B cell (primary cell): ENCODE measurements around the gene DNAAF6. TPM values are rescaled to one million over a fixed set of nuclear protein-coding genes. Genes with fewer than 3 reads are reported as not detected.
A peak's percentile ranks its signal among the peaks of the same experiment; 100 is the strongest.

ENCODE experiments used
- ATAC-seq: fragments of 200-7000 bp; cut with Tn5 transposase; one replicate; pipeline ENCODE4 v1.10.0; 2021; ENCODE audit warnings: low read depth, mild to moderate bottlenecking, moderate number of reproducible peaks, moderate library complexity
- CTCF ChIA-PET: fragments of 350-600 bp; sonication (Branson Sonifier 250); formaldehyde crosslinking; loops from one replicate; lab custom pipeline; 2021; ENCODE audit warnings: antibody characterized with exemption, inconsistent platforms; lab: Charles Lee
- POLR2A ChIA-PET: fragments of 350-600 bp; sonication (Branson Sonifier 250); formaldehyde crosslinking; loops from one replicate; lab custom pipeline; 2021; ENCODE audit warnings: antibody characterized with exemption; lab: Charles Lee
- DNase-seq: peaks from one replicate; pipeline ENCODE4 v3.0.0; 2013
- H2AFZ ChIP-seq: 2 replicates; pipeline ENCODE4 v1.6.1; 2012; ENCODE audit warnings: mild to moderate bottlenecking, low read depth, low read length; ENCODE audit not compliant: insufficient read depth, poor library complexity, severe bottlenecking
- H3K27ac ChIP-seq, 2 donors: 1 replicate in 1 of 2; 2 replicates in 1 of 2; pipeline ENCODE4 v1.5.1; 2012 to 2013; ENCODE audit warnings: low read length in 2 of 2, mild to moderate bottlenecking in 2 of 2, moderate library complexity in 1 of 2
- H3K27me3 ChIP-seq, 4 experiments: fragments of 200-600 bp in 1 of 4; sonication (generic) in 1 of 4; replicated peaks in 1 of 4; 1 replicate in 2 of 4; 2 replicates in 2 of 4; pipeline versions ENCODE4 v1.6.1 to v1.7.0; 2013 to 2016; ENCODE audit warnings: low read length in 3 of 4, mild to moderate bottlenecking in 2 of 4, mixed read lengths in 1 of 4, moderate library complexity in 1 of 4; ENCODE audit not compliant: insufficient read depth in 4 of 4, control insufficient read depth in 3 of 4; ENCODE audit errors: control extremely low read depth in 1 of 4
- H3K36me3 ChIP-seq, 2 experiments: replicated peaks in 1 of 2; 1 replicate in 1 of 2; 2 replicates in 1 of 2; pipeline versions ENCODE4 v1.6.1 to v1.7.1; 2013; ENCODE audit warnings: low read length in 1 of 2; ENCODE audit not compliant: insufficient read depth in 2 of 2, control insufficient read depth in 1 of 2; ENCODE audit errors: control extremely low read depth in 1 of 2, extremely low read depth in 1 of 2
- H3K4me1 ChIP-seq, 2 donors: fragments of 200-600 bp in 1 of 2; sonication (generic) in 1 of 2; 1 replicate in 1 of 2; 2 replicates in 1 of 2; pipeline versions ENCODE4 v1.5.1 to v1.6.1; 2013 to 2017; ENCODE audit warnings: low read length in 2 of 2; ENCODE audit not compliant: control insufficient read depth in 2 of 2, insufficient read depth in 2 of 2
- H3K4me2 ChIP-seq: replicated peaks from 2 replicates; pipeline ENCODE3; 2012; ENCODE audit warnings: mild to moderate bottlenecking, low read depth, low read length; ENCODE audit not compliant: poor library complexity, severe bottlenecking
- H3K4me3 ChIP-seq, 5 experiments: fragments of 200-600 bp in 1 of 5; sonication (generic) in 1 of 5; 1 replicate in 3 of 5; 2 replicates in 2 of 5; pipeline versions ENCODE4 v1.5.1 to v1.7.0; 2011 to 2016; ENCODE audit warnings: low read length in 4 of 5, mild to moderate bottlenecking in 4 of 5, low read depth in 2 of 5, control low read depth in 1 of 5, moderate library complexity in 1 of 5; ENCODE audit not compliant: insufficient read depth in 1 of 5; ENCODE audit errors: control extremely low read depth in 1 of 5, extremely low read depth in 1 of 5
- H3K79me2 ChIP-seq: fragments of 200-600 bp; sonication (generic); one replicate; pipeline ENCODE4 v1.6.0; 2016; ENCODE audit warnings: low read length; ENCODE audit not compliant: control insufficient read depth, insufficient read depth
- H3K9ac ChIP-seq: fragments of 200-600 bp; sonication (generic); 2 replicates; pipeline ENCODE4 v1.6.1; 2017; ENCODE audit warnings: mild to moderate bottlenecking, low read length, moderate library complexity
- H3K9me3 ChIP-seq, 3 donors: one replicate each; pipeline versions ENCODE4 v1.6.1 to v1.7.1; 2013; ENCODE audit warnings: low read length in 2 of 3; ENCODE audit not compliant: control insufficient read depth in 2 of 3, insufficient read depth in 1 of 3; ENCODE audit errors: control extremely low read depth in 1 of 3
- H4K20me1 ChIP-seq: 2 replicates; pipeline ENCODE4 v1.6.0; 2012; ENCODE audit warnings: mild to moderate bottlenecking, low read length; ENCODE audit not compliant: insufficient read depth, control insufficient read depth, poor library complexity, severe bottlenecking
- H3K27ac Mint-ChIP-seq: one replicate; pipeline ENCODE4 v1.8.0; 2021; ENCODE audit warnings: mixed read lengths
- H3K27me3 Mint-ChIP-seq: one replicate; pipeline ENCODE4 v1.8.0; 2021; ENCODE audit warnings: mixed read lengths
- H3K4me1 Mint-ChIP-seq: one replicate; pipeline ENCODE4 v1.8.0; 2021; ENCODE audit warnings: mixed read lengths
- H3K4me3 Mint-ChIP-seq: one replicate; pipeline ENCODE4 v1.8.0; 2021; ENCODE audit warnings: mixed read lengths
- H3K9me3 Mint-ChIP-seq: one replicate; pipeline ENCODE4 v1.8.0; 2022; ENCODE audit warnings: mixed read lengths; ENCODE audit not compliant: insufficient read depth
- CTCF ChIP-seq: fragments of 200-600 bp; IDR thresholded peaks from one replicate; pipeline ENCODE4 v1.8.0; 2022; ENCODE audit warnings: antibody characterized with exemption, mild to moderate bottlenecking
- EZH2 ChIP-seq: IDR thresholded peaks from 2 replicates; pipeline ENCODE4 v1.6.1; 2012; ENCODE audit warnings: borderline replicate concordance, low read depth, mild to moderate bottlenecking, moderate library complexity, low read length; ENCODE audit not compliant: insufficient read depth, poor library complexity, severe bottlenecking
- WGBS: methylation state at CpG from one replicate; pipeline ENCODE4 v1.1.5; 2013; ENCODE audit warnings: missing lambda C conversion rate; ENCODE audit not compliant: insufficient coverage; 5-methylcytosine and 5-hydroxymethylcytosine counted together
- intact Hi-C: fragments of 100-400 bp; cut with micrococcal nuclease; formaldehyde crosslinking; loops from one replicate; pipeline ENCODE4 v1.10.0; 2022
- polyA plus RNA-seq: library from polyadenylated mRNA; depleted of rRNA; stranded (reverse); fragments of >200 nt; gene quantifications from 2 replicates; pipeline ENCODE4 v1.2.3, GENCODE V29; 2012
- total RNA-seq, 2 donors: library from RNA; stranded (reverse); fragments of 120-200 nt in 1 of 2; gene quantifications; 1 replicate in 1 of 2; 2 replicates in 1 of 2; pipeline versions ENCODE4 v1.2.3 to v1.2.4, GENCODE V29; 2013 to 2022

The DNAAF6 gene
- total and polyA plus RNA-seq, 2 donors (not counting 1 experiment from before 2014, with no cell fraction given) = not detected

- POLR2A ChIA-PET = no interaction called here
- H3K27ac Mint-ChIP-seq = peak overlapping the region; percentile 59
Measured at GRCh38 chrX:107206697-107207065, 270 bp downstream of the DNAAF6 start.

DNA sequence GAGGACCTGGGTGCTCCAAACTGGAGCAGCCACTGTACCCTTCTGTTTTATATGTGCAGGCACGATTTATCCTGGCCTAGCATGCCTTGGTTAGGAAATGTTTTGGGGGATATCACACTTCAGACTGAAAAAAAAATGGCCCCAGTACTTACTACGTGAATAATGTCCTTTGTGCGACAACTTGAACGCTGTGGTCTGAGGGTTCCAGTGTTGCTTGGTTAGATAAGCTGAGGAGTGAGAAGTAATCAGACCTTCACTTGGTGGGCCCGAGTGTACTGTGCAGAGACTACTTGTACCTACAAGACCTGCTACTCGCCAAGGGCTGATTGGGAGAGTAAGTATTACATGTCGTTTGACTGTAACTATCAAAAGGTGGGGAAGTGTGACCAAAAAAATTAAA, 678 bp downstream of the DNAAF6 start:
- Mint-ChIP-seq H3K27me3 (no peaks in the 10 kb centered on the region), H3K4me3 (no peak overlapping the region), H3K27ac (no peak overlapping the region), H3K4me1 (peaks cover 9% of the 10 kb centered on the region), H3K9me3 (no peaks in the 10 kb centered on the region)
- H3K27me3 ChIP-seq = no peaks in the 10 kb centered on the region
- no peaks in the 10 kb centered on the region for H3K36me3 ChIP-seq
- intact Hi-C loops = loop anchor here (2.0 to 5.0 kb wide), 2 partner anchors 90 to 422 kb away; partner anchors contain the start of genes PRPS1 and RBM41
- H3K9ac ChIP-seq = no peak overlapping the region
- DNase-seq (peak; percentile 4), ATAC-seq (no peak)
- 100% methylated on average over 1 of the region's 7 CpGs for WGBS
- no peaks in the 10 kb centered on the region for H3K9me3 ChIP-seq
- no peak overlapping the region for H3K4me2 ChIP-seq
- no peak overlapping the region for H3K4me3 ChIP-seq
- peaks cover 3 to 4% of the 10 kb centered on the region in 2 donors for H3K4me1 ChIP-seq
- ChIA-PET CTCF (no interaction called here), POLR2A (no interaction called here)
- H3K27ac ChIP-seq = no peak overlapping the region
- H2AFZ ChIP-seq = no peak overlapping the region
- no peak for TF ChIP-seq EZH2
- no peak for TF ChIP-seq CTCF
- no peaks in the 10 kb centered on the region for H4K20me1 ChIP-seq
- H3K79me2 ChIP-seq = no peaks in the 10 kb centered on the region

More at GRCh38 chrX:107206697-107207065, 270 bp downstream of the DNAAF6 start:
- intact Hi-C loops = loop anchor here (2.0 to 5.0 kb wide), 2 partner anchors 89 to 422 kb away; partner anchors contain the start of genes PRPS1 and RBM41
- H2AFZ ChIP-seq = peak overlapping the region; percentile 63
- H4K20me1 ChIP-seq = no peaks in the 10 kb centered on the region
- peak overlapping the region; percentile 72 for H3K4me2 ChIP-seq
- H3K4me3 Mint-ChIP-seq = peak overlapping the region; percentile 95
- H3K4me3 ChIP-seq = peak overlapping the region in 4 of 5 experiments; percentile 51 to 69 (median 59)
- H3K79me2 ChIP-seq = no peaks in the 10 kb centered on the region
- H3K9me3 Mint-ChIP-seq = no peaks in the 10 kb centered on the region
- peaks cover 9% of the 10 kb centered on the region for H3K4me1 Mint-ChIP-seq
- no peaks in the 10 kb centered on the region for H3K27me3 Mint-ChIP-seq
- no peak overlapping the region for H3K27ac ChIP-seq
- H3K9ac ChIP-seq = no peak overlapping the region
- no peak for TF ChIP-seq CTCF
- DNase-seq = no peak
- no peaks in the 10 kb centered on the region for H3K9me3 ChIP-seq
- no peaks in the 10 kb centered on the region for H3K27me3 ChIP-seq
- no peaks in the 10 kb centered on the region for H3K36me3 ChIP-seq
- CTCF ChIA-PET = no interaction called here
- no peak for ATAC-seq
- 100% methylated on average over 1 of the region's 9 CpGs for WGBS
- H3K4me1 ChIP-seq = peaks cover 3 to 4% of the 10 kb centered on the region in 2 donors
